SK-N-SH treated with all-trans-retinoic acid at 6 μM for 48 hours (cell line): ENCODE measurements around the gene DNAJC27.

Experiments used
- CREB5 ChIP-seq: fragments of 250-450 bp; sonication (Bioruptor Pico); IDR thresholded peaks from 2 replicates; pipeline ENCODE4 v1.5.1; 2020; ENCODE audit warnings: low read depth, mild to moderate bottlenecking, moderate library complexity
- PATZ1 ChIP-seq: fragments of 250-450 bp; sonication (Bioruptor Pico); IDR thresholded peaks from 2 replicates; pipeline ENCODE4 v1.8.0; 2020; ENCODE audit warnings: mild to moderate bottlenecking, moderate library complexity, borderline replicate concordance
- ZC3H10 ChIP-seq: fragments of 250-450 bp; sonication (Bioruptor Pico); IDR thresholded peaks from 2 replicates; pipeline ENCODE4 v1.5.1; 2021; ENCODE audit warnings: mild to moderate bottlenecking, moderate library complexity

- TF ChIP-seq ZC3H10 (CRISPR knock-in tag) (no peak), CREB5 (no peak), PATZ1 (CRISPR knock-in tag) (no peak)
Measured at GRCh38 chr2:24932715-24933114, 39.0 kb downstream of the DNAJC27 start.
